ENCODE results near the gene FAM163A. TPM values are rescaled to one million over a fixed set of nuclear protein-coding genes. Genes with fewer than 3 reads are reported as not detected.

Gene FAM163A
- total RNA-seq, 2 donors from 2014 or later, result 1.1 TPM; not detected in 1

GRCh38 chr1:179818743-179819173 is 75.7 kb downstream of the FAM163A start:
- H3K4me1 ChIP-seq (replicated peaks), result peaks cover 9% of the 10 kb centered on the region
- H3K4me3 ChIP-seq, result no peak overlapping the region
- TF ChIP-seq POLR2A (IDR thresholded peaks at IDR 0.05) (no peak), POLR2AphosphoS5 (IDR thresholded peaks at IDR 0.05) (no peak), CTCF (IDR thresholded peaks at IDR 0.05) (no peak)
- intact Hi-C loops (cut with DNase I), result no loop called here
- no peaks in the 10 kb centered on the region for H3K36me3 ChIP-seq
- WGBS, result 64% methylated on average over 14 of the region's 14 CpGs
- no peaks in the 10 kb centered on the region for H3K9me3 ChIP-seq
- H3K27me3 ChIP-seq (replicated peaks; ENCODE audit: insufficient read depth), result no peaks in the 10 kb centered on the region
- DNase-seq (ENCODE audit: low spot score), result no peak
- H3K27ac ChIP-seq, result no peak overlapping the region

- Histone ChIP-seq H3K36me3 (no peaks in the 10 kb centered on the region), H3K9me3 (no peaks in the 10 kb centered on the region), H3K4me3 (no peak overlapping the region), H3K4me1 (replicated peaks) (peaks cover 2% of the 10 kb centered on the region), H3K27me3 (replicated peaks; ENCODE audit: insufficient read depth) (no peaks in the 10 kb centered on the region), H3K27ac (no peak overlapping the region)
- no peak for DNase-seq (ENCODE audit: low spot score)
- TF ChIP-seq POLR2AphosphoS5 (IDR thresholded peaks at IDR 0.05) (no peak), POLR2A (IDR thresholded peaks at IDR 0.05) (no peak), CTCF (IDR thresholded peaks at IDR 0.05) (no peak)
- intact Hi-C loops (cut with DNase I), result no loop called here
- WGBS, result 89% methylated on average over 9 of the region's 9 CpGs
Measured at GRCh38 chr1:179820226-179820970, 77.3 kb downstream of the FAM163A start.

GRCh38 chr1:179821524-179821923 is 78.4 kb downstream of the FAM163A start:
- Histone ChIP-seq H3K36me3 (no peaks in the 10 kb centered on the region), H3K9me3 (no peaks in the 10 kb centered on the region), H3K4me3 (no peak overlapping the region), H3K27ac (no peak overlapping the region), H3K27me3 (replicated peaks; ENCODE audit: insufficient read depth) (no peaks in the 10 kb centered on the region), H3K4me1 (replicated peaks) (no peaks in the 10 kb centered on the region)
- WGBS, result 82% methylated on average over 9 of the region's 9 CpGs
- intact Hi-C loops (cut with DNase I), result no loop called here
- DNase-seq (ENCODE audit: low spot score), result no peak
- no peak for TF ChIP-seq CTCF (IDR thresholded peaks at IDR 0.05)
- no peak for TF ChIP-seq POLR2AphosphoS5 (IDR thresholded peaks at IDR 0.05)
- no peak for TF ChIP-seq POLR2A (IDR thresholded peaks at IDR 0.05)

GRCh38 chr1:179822065-179822464 is 79.0 kb downstream of the FAM163A start:
- Histone ChIP-seq H3K36me3 (no peaks in the 10 kb centered on the region), H3K4me1 (replicated peaks) (no peaks in the 10 kb centered on the region), H3K27ac (no peak overlapping the region), H3K4me3 (no peak overlapping the region), H3K27me3 (replicated peaks; ENCODE audit: insufficient read depth) (no peaks in the 10 kb centered on the region), H3K9me3 (no peaks in the 10 kb centered on the region)
- TF ChIP-seq POLR2AphosphoS5 (IDR thresholded peaks at IDR 0.05), result no peak
- no peak for TF ChIP-seq POLR2A (IDR thresholded peaks at IDR 0.05)
- no peak for TF ChIP-seq CTCF (IDR thresholded peaks at IDR 0.05)
- DNase-seq (ENCODE audit: low spot score), result no peak
- intact Hi-C loops (cut with DNase I), result no loop called here
- 86% methylated on average over 2 of the region's 2 CpGs for WGBS

GRCh38 chr1:179823693-179824092 is 80.6 kb downstream of the FAM163A start:
- no peak overlapping the region for H3K27ac ChIP-seq
- H3K4me1 ChIP-seq (replicated peaks), result no peaks in the 10 kb centered on the region
- DNase-seq (ENCODE audit: low spot score), result no peak
- intact Hi-C loops (cut with DNase I), result no loop called here
- H3K36me3 ChIP-seq, result no peaks in the 10 kb centered on the region
- 92% methylated on average over 4 of the region's 4 CpGs for WGBS
- no peaks in the 10 kb centered on the region for H3K9me3 ChIP-seq
- TF ChIP-seq CTCF (IDR thresholded peaks at IDR 0.05), result no peak
- no peak for TF ChIP-seq POLR2A (IDR thresholded peaks at IDR 0.05)
- TF ChIP-seq POLR2AphosphoS5 (IDR thresholded peaks at IDR 0.05), result no peak
- no peaks in the 10 kb centered on the region for H3K27me3 ChIP-seq (replicated peaks; ENCODE audit: insufficient read depth)
- H3K4me3 ChIP-seq, result no peak overlapping the region

Data from prostate gland (tissue), 2 donors.